CD1c-positive myeloid dendritic cell (primary cell): ENCODE results near the gene PAX7.
A peak's percentile ranks its signal among the peaks of the same experiment; 100 is the strongest.
"Not testable (repeated sequence)": the region's sequence is repeated elsewhere in the genome, so short reads cannot be mapped to it uniquely, and the experiment has no call there.

ENCODE experiments used
- DNase-seq: peaks from one replicate; pipeline ENCODE4 v3.0.0-alpha.2; 2016; ENCODE audit errors: extremely low spot score

Gene PAX7

GRCh38 chr1:18658831-18659230 is 28.2 kb downstream of the PAX7 start:
- DNase-seq = no peak

- no peak for DNase-seq
Observed at GRCh38 chr1:18661404-18662285, 31.0 kb downstream of the PAX7 start.

DNA sequence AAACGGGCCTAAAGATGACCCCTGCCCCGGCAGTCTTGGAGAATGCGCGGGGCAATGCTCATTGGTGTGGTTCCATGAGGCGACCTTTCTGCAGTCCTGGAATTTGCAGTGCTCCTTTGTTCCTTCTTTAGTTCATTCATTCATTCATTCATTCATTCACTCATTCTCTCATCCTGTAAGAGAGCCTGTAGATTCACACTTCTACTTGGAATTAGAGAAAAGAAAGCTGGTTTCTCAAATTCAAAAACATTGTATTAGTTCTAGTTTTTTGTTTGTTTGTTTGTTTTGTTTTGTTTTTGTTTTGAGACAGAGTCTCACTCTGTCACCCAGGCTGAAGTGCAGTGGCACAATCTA is 31.6 kb downstream of the PAX7 start:
- DNase-seq = no peak

DNA sequence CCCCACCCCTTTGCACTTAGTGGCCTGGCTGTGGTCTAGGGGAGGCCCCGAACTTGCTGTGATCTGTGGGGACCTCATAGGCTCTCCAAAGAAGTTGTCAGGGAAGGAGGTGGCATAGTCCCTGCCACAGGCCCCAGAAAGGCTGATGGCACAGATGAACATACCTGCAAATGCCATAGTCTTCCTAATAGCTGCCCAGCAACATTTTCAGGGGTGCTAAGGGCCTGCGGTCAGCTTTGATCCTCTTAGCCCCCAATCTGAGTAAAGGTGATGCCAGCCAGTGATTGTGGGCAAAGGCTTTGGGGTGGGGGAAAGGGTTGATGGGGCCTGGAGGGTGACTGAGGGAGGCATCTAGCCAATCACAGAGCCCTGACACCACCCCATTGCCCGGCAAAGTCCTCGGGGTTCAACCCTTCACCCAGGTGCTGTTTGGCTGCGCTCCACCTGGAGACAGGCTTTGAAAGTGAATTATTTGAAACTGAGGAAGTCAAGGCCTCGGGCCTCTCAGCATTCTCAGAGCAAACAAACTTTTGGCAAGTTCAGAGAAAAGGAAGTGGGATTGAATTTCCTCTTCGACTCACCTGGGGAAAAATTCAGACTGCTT is 35.8 kb downstream of the PAX7 start:
- DNase-seq = no peak

DNA sequence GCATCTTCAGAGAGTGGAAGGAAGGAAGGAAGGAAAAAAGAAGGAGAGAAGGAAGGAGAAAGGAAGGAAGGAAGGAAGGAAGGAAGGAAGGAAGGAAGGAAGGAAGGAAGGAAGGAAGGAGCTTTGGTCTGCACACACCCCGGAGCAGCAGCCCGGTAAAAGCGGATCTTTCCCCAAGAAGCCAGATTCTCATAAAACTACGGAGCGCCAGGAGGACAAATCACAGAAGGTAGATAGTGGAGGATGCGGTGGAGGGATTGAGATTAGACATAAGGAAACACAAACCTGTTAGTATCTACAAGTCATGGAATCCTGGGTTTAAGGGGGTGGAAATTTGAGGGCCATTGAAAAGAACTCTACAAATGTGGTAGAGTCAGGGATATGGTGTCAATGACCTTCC is 36.7 kb downstream of the PAX7 start:
- no peak for DNase-seq

- DNase-seq = no peak
Observed at GRCh38 chr1:18668046-18668445, 37.4 kb downstream of the PAX7 start.

DNA sequence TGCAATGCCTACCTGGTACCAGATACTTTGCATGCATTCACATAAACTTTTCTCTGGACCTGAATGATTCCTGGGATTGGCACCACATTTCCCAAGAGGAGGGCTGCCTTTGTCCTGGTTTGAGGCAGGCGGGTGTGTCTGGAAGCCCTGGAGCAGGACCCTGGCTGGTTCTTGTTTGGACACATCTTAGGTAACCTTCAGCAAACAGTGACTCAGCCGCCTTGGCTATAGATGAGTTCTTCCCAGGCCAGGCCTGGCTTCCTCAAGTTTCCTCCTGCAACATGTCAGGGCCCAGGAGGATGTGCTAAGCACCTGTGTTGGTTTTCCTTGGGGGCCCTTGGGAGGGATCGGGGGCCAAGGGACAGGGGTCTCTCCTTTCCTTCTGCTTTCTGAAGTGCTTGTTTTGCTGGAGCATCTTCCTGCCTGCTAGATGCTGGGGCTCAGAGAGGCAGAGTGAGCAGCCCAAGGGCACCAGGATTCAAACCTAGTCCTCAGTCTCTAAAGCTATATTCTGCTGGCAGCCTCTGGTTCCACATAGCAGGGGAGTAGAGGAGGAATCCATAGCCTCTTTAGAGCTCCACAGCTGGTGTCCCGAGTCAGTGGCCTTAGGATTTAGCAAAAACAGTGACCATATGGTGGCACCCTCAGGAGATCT is 38.2 kb downstream of the PAX7 start:
- no peak for DNase-seq

DNA sequence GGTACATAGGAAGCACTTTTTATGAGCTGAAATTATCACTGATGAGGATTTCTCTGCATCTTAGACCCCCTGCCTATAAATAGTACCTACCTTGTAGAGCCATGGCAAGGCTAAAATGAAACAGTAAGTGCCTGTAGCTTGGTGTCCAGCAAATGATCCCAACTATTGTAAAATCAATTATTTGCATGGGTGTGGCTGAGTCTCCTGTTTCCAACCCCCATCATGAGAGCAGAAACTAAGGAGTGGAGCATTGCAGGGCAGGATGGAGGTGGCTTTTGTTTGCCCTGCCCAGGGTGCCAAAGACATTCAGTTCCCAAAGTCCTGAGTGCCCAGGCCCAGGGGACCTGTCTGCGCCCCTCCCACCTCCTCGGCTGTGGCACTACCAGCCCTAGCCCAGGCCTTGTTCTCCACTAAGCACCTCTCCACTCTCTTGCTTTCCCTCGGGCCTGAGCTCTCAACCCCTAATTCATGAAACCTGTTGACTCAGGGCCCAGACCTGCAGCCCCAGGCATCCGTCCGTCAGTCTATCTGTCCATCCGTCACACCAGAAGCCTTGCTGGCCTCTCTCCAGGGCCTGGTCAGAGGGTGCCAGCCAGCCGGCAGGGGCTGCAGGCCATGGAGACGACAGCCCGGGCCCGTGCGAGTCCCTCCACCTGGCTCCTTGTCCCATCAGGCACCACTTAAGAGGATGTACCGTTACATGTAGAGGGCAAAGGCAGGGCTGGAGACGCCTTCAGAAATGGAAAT is 39.6 kb downstream of the PAX7 start:
- no peak for DNase-seq

DNA sequence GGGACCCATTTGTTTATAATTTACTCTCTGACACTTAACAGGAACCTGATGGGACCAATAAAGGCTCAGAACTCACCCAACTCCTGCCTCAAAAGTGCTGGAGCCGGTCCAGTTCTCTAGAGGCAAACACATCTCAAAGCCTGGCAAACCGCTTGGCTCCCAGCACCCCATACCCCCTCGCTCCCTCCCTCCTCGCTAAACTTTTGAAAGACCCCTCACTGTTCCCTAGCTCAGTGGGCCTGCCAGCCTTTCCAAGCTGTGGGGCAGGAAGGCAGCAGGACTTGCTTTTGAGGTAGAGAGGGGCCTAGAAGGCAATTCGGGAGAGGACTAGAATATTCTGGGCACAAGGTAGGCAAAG is 40.2 kb downstream of the PAX7 start:
- no peak for DNase-seq

DNA sequence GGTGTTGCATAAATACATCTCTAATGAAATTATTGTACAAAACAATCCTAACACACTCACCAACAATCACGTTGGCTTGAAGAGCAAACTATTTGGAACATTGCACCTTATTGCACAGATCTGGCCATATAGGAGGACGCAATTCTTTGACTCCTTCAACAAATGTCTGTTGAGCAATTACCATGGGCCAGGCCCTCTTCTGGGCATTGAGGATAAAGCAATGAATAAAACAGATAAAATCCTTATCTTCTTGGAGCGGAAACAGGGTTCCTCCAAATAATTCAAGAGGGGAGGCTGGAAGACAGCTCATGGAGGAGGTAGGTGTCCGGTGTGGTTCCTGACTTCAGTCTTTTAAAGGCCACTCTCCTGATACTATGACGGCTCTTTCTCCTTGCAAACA is 43.3 kb downstream of the PAX7 start:
- no peak for DNase-seq

DNA sequence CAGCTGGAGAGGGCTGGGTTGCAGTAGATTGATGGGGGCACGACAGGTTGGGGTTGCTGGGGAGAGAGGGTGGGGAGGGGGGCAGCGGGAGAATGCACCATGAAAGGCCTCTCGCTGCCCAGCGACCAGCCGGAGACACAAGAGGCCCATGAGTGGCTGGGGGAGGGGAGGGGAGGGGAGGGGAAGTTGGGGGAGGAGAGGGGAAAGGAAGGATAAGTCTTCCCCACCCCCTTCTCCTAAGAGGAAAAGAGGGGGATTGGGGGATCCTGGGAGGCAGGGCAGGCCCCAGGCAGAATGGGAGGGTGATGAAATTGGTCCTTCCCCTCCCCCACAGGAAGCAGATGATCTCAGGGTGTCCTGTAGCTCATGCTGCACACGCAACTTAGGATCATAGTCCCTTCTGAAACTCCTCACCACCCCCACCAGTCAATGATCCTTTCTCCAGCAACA is 45.7 kb downstream of the PAX7 start:
- no peak for DNase-seq

DNA sequence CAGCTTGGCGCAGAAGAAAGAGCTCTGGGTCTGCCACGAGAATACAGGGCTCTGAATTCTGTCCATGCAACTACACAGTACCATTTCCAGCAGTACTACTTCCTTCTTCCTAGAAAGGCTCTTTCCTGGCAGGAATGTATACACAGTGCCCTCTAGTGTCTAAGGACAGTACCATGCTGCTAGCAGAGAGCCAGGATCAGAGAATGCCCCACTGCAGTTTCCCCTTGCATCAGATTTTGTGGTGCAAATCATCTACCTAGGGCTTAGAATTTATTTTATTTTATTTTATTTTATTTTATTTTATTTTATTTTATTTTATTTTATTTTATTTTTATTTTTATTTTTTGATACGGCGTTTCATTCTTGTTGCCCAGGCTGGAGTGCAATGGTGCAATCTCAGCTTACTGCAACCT is 50.8 kb downstream of the PAX7 start:
- peak; percentile 44 for DNase-seq

- DNase-seq = no peak
Observed at GRCh38 chr1:18682375-18682774, 51.7 kb downstream of the PAX7 start.

- DNase-seq = no peak
Observed at GRCh38 chr1:18684303-18684702, 53.7 kb downstream of the PAX7 start.

DNA sequence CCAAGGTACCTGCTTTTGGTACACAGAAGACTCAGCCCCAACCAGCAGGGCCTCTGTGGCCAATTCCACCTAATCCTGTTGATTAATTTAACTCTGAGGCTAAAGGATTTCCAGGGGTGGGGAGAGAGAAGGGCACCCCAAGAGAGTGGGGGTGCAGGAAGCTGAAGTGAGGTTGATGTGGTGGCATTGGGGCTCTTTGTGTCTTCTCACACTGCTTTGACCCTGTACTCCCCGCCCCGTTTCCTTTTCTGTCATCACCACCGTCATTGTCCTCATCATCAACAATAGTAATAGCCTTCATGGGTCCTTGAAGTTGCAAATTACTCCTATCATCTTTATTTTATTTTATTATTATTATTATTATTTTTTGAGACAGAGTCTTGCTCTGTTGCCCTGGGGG is 55.9 kb downstream of the PAX7 start:
- DNase-seq = no peak

DNA sequence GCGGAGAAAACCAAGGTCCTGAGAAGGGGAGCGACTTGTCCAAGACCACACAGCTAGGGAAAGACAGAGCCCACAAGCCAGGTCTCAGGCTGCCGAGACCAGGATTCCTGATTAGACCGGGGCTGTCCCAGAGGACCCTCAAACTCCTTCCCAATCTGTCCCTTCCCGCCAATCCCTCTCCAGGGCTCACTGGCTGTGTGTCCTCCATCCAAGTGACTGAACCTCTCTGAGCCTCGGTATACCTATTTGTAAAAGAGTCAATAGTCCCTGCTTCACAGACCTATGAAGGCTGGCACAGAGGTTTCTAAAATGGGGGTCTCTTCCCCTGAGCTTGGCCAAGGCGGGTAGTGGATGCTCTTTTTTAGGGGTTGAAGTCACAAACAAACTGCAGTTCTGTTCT is 56.6 kb downstream of the PAX7 start:
- no peak for DNase-seq

- no peak for DNase-seq
Observed at GRCh38 chr1:18691648-18692047, 61.0 kb downstream of the PAX7 start.

GRCh38 chr1:18693256-18694098 is 62.8 kb downstream of the PAX7 start:
- no peak for DNase-seq

GRCh38 chr1:18694289-18694688 is 63.6 kb downstream of the PAX7 start:
- DNase-seq = not testable (repeated sequence)

- no peak for DNase-seq
Observed at GRCh38 chr1:18697541-18697940, 66.9 kb downstream of the PAX7 start.

GRCh38 chr1:18700530-18700929 is 69.9 kb downstream of the PAX7 start:
- no peak for DNase-seq
